Activated CD8-positive, alpha-beta T cell treated with anti-CD3 and anti-CD28 coated beads for 36 hours (primary cell): Measurements from ENCODE around the gene GRM3. TPM values are rescaled to one million over a fixed set of nuclear protein-coding genes. Genes with fewer than 3 reads are reported as not detected.
A peak's percentile ranks its signal among the peaks of the same experiment; 100 is the strongest.

ENCODE experiments used
- ATAC-seq: fragments of 200-7000 bp; cut with Tn5 transposase; one replicate; pipeline ENCODE4 v1.10.0; 2021; ENCODE audit warnings: mild to moderate bottlenecking, moderate library complexity
- CTCF ChIA-PET: fragments of 350-600 bp; sonication (Branson Sonifier 250); formaldehyde crosslinking; loops from one replicate; lab custom pipeline; 2021; ENCODE audit warnings: antibody characterized with exemption; lab: Charles Lee
- POLR2A ChIA-PET: fragments of 350-600 bp; sonication (Branson Sonifier 250); formaldehyde crosslinking; loops from one replicate; lab custom pipeline; 2021; ENCODE audit warnings: antibody characterized with exemption; lab: Charles Lee
- DNase-seq: peaks from one replicate; pipeline ENCODE4 v3.0.0-alpha.2; 2020
- H3K27ac Mint-ChIP-seq: one replicate; pipeline ENCODE4 v1.8.0; 2021; ENCODE audit warnings: mild to moderate bottlenecking, mixed read lengths
- H3K27me3 Mint-ChIP-seq: one replicate; pipeline ENCODE4 v1.8.0; 2021; ENCODE audit warnings: mixed read lengths
- H3K36me3 Mint-ChIP-seq: one replicate; pipeline ENCODE4 v1.8.0; 2021; ENCODE audit warnings: low read depth, mixed read lengths
- H3K4me1 Mint-ChIP-seq: one replicate; pipeline ENCODE4 v1.8.0; 2021; ENCODE audit warnings: low read depth, mixed read lengths
- H3K4me3 Mint-ChIP-seq: one replicate; pipeline ENCODE4 v1.8.0; 2021; ENCODE audit warnings: mild to moderate bottlenecking, moderate library complexity, mixed read lengths
- H3K9me3 Mint-ChIP-seq: one replicate; pipeline ENCODE4 v1.8.0; 2021; ENCODE audit warnings: mixed read lengths
- intact Hi-C: fragments of 100-400 bp; cut with micrococcal nuclease; formaldehyde crosslinking; loops from one replicate; pipeline ENCODE4 v1.10.0; 2022
- total RNA-seq, 2 experiments: library from RNA; stranded (reverse); gene quantifications; one replicate each; pipeline ENCODE4 v1.2.3, GENCODE V29; 2021
- TF ChIP-seq, protein P1 (sequence below): fragments of 200-600 bp; IDR thresholded peaks from one replicate; pipeline ENCODE4 v1.8.0; 2022; ENCODE audit warnings: antibody characterized with exemption, mild to moderate bottlenecking

Gene GRM3
- total RNA-seq, 2 experiments from 2014 or later = not detected

DNA sequence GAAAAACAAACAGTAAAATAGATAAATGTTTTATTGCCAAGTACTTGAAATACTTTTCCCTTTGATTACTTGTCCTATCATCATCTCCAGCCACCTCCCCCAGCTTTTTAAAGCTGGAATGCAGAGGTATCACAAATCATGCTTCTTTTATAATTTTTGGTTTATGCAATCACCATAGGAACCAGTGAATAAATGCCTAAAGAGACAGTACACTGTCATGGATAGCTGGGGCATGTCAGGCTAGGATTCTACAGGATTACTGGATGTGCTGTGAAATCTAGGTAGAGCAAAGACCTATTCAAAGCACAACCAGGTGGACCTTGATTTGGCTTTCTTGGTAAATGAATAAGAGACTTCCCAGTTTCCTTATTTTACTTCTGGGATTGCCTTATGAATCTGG is 257.2 kb downstream of the GRM3 start:
- Mint-ChIP-seq H3K27me3 (peaks cover 1% of the 10 kb centered on the region), H3K9me3 (no peaks in the 10 kb centered on the region), H3K36me3 (no peaks in the 10 kb centered on the region), H3K4me1 (peaks cover 2% of the 10 kb centered on the region), H3K27ac (no peak overlapping the region), H3K4me3 (no peak overlapping the region)
- TF ChIP-seq, protein P1, sequence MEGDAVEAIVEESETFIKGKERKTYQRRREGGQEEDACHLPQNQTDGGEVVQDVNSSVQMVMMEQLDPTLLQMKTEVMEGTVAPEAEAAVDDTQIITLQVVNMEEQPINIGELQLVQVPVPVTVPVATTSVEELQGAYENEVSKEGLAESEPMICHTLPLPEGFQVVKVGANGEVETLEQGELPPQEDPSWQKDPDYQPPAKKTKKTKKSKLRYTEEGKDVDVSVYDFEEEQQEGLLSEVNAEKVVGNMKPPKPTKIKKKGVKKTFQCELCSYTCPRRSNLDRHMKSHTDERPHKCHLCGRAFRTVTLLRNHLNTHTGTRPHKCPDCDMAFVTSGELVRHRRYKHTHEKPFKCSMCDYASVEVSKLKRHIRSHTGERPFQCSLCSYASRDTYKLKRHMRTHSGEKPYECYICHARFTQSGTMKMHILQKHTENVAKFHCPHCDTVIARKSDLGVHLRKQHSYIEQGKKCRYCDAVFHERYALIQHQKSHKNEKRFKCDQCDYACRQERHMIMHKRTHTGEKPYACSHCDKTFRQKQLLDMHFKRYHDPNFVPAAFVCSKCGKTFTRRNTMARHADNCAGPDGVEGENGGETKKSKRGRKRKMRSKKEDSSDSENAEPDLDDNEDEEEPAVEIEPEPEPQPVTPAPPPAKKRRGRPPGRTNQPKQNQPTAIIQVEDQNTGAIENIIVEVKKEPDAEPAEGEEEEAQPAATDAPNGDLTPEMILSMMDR = no peak
- ChIA-PET CTCF (interaction anchor here (0.7 to 2.0 kb wide), 2 partner anchors 11 to 16 kb away, joined by 3 to 6 read pairs; no protein-coding TSS in a partner anchor), POLR2A (interaction anchor here (0.7 kb wide), 1 partner anchor 273 kb away, joined by 3 read pairs; no protein-coding TSS in a partner anchor)
- intact Hi-C loops = no loop called here
- ATAC-seq (no peak), DNase-seq (no peak)

DNA sequence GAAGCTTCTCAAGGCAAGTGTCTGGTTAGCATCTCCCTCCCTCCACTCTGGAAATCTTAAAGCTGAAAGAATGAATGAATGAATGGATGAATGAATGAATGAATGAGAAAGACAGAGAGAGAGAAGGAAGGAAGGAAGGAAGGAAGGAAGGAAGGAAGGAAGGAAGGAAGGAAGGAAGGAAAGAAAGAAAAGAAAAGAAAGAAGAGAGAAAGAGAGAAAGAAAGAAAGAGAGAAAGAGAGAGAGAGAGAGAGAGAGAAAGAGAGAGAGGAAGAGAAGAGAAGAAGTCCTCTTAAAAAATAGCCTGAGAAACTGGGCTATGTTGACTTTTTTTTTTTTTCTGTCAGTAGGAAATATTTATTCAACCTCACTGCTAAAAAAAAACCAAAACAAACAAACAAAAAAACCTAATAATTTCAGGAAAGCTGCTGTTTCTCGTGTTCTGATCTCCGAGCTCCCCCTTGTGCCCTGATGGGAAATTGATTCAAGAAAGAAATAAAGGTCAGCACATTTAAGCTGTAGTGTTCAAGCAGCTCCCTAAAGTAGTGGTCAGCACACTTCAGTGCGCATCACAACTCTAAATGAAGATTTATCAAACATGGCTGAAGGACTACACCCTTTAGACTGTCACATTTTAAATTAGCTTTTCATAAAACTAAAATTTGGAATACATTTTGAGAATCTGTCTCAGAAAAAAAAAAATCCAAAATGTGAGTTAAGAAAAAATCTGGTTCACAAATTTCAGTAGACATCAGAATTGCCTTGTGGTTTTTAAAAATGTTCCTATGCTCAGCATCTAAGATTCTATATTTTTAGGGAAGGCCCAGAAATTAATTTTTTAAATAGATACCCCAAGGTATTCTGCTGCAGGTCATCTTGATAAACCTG is 261.5 kb downstream of the GRM3 start:
- Mint-ChIP-seq H3K36me3 (no peaks in the 10 kb centered on the region), H3K9me3 (no peaks in the 10 kb centered on the region), H3K4me3 (no peak overlapping the region), H3K4me1 (no peaks in the 10 kb centered on the region), H3K27ac (no peak overlapping the region), H3K27me3 (peaks cover 5% of the 10 kb centered on the region)
- ChIA-PET POLR2A (no interaction called here), CTCF (interaction anchor here (0.6 to 1.7 kb wide), 13 partner anchors 8 to 1019 kb away, joined by 3 to 6 read pairs (median 4); no protein-coding TSS in a partner anchor)
- TF ChIP-seq, protein P1 = peak; percentile 55
- DNase-seq = peak; percentile 19
- no peak for ATAC-seq
- intact Hi-C loops = no loop called here

DNA sequence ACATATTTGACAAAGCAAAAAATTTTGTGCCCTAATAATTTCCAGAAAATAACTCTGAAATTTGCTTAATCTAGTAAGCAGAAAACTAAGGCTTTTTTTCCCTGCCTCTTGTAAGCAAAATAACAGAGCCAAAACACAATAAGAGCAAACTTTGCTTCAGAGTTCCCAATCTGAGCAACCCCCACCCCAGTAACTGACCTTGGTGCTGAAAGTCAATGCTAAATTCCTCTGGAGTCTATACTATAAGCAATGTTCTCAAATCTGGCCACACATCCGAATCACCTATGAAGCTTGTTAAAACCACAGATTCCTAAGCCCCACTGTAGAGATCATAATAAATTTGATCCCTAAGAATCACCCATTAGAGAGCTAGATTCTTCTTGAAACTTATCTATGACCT is 265.2 kb downstream of the GRM3 start:
- ATAC-seq (no peak), DNase-seq (no peak)
- CTCF ChIA-PET = interaction anchor here (3.7 kb wide), 1 partner anchor 17 kb away, joined by 15 read pairs; no protein-coding TSS in a partner anchor
- Mint-ChIP-seq H3K9me3 (no peaks in the 10 kb centered on the region), H3K27me3 (peaks cover 6% of the 10 kb centered on the region), H3K36me3 (no peaks in the 10 kb centered on the region), H3K4me1 (no peaks in the 10 kb centered on the region), H3K27ac (no peak overlapping the region), H3K4me3 (no peak overlapping the region)
- POLR2A ChIA-PET = no interaction called here
- intact Hi-C loops = no loop called here
- TF ChIP-seq, protein P1 = no peak

DNA sequence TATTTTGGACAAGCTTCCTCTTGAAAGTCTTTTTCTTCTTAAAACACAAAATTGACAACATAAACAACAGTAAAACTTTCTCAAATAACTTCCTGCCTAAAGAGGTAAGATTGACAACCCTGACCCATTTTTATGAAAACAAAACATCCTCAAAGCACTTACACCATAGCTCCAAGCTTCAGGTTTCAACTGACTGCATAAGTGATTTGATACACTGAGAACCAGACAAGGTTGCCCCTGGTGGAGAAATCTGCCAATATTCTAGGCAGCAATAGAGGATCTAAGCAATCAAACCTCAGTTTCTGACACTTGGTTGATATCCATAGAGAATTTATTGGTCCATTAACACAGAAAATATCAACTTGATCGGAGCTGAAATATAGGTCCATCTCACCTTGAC is 267.9 kb downstream of the GRM3 start:
- CTCF ChIA-PET = interaction anchor here (0.9 to 1.6 kb wide), 5 partner anchors 10 to 396 kb away, joined by 3 to 6 read pairs (median 3); no protein-coding TSS in a partner anchor
- Mint-ChIP-seq H3K36me3 (no peaks in the 10 kb centered on the region), H3K9me3 (no peaks in the 10 kb centered on the region), H3K4me1 (no peaks in the 10 kb centered on the region), H3K27me3 (peaks cover 5% of the 10 kb centered on the region), H3K27ac (no peak overlapping the region), H3K4me3 (no peak overlapping the region)
- intact Hi-C loops = no loop called here
- POLR2A ChIA-PET = no interaction called here
- TF ChIP-seq, protein P1 = no peak
- DNase-seq (no peak), ATAC-seq (no peak)

DNA sequence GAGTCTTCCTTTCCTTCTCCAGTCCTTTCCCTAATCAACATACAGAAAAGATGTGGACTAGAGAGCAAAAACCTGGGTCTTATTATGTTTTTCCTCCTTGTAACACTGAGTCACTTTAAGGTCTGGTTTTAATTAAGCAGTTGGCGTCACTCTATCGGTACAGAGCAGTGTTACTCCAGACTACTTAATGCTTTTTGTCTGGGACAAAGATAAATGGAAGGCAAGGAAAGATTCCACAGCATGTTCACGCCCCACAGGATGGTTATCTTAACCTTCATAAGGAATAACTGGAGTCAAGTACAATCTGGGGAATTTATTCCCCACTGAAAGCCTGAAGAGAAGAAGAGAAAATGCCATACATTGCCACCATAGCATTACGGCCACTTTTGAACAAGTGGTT is 270.0 kb downstream of the GRM3 start:
- no peak for DNase-seq
- POLR2A ChIA-PET = no interaction called here
- no peaks in the 10 kb centered on the region for H3K4me1 Mint-ChIP-seq
- no peak overlapping the region for H3K27ac Mint-ChIP-seq
- intact Hi-C loops = no loop called here
- H3K9me3 Mint-ChIP-seq = no peaks in the 10 kb centered on the region
- TF ChIP-seq, protein P1 = no peak
- no peaks in the 10 kb centered on the region for H3K36me3 Mint-ChIP-seq
- CTCF ChIA-PET = interaction anchor here (1.4 kb wide), 1 partner anchor 235 kb away, joined by 7 read pairs; no protein-coding TSS in a partner anchor
- no peak for ATAC-seq
- peaks cover 5% of the 10 kb centered on the region for H3K27me3 Mint-ChIP-seq
- no peak overlapping the region for H3K4me3 Mint-ChIP-seq
